ENCODE data around the gene SND1.

Gene SND1

GRCh38 chr7:127932496-127932895 is 280.5 kb downstream of the SND1 start:
- no peak for DNase-seq (ENCODE audit: low read depth in 3 of 3)

DNA sequence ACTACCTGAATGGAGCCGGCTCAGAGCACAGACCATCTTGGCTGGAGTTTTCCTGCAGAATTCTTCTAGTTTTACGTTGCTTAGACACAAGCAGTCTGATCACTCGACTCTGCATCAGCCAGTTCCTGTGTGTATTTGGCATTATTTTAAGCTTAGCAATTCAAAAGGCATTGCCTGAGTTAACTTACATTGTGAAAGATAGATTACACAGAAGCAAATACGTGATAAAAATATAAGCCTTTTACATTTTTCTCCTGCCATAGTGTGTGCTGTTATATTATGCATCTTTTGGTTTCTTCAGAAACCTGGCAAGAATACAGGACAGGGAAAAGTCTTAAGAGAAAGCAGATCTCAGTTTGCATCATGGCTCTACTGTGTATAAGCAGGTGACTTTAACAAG is 281.2 kb downstream of the SND1 start:
- DNase-seq (ENCODE audit: low read depth in 3 of 3): no peak

GRCh38 chr7:127934711-127935110 is 282.7 kb downstream of the SND1 start:
- no peak for DNase-seq (ENCODE audit: low read depth in 3 of 3)

DNA sequence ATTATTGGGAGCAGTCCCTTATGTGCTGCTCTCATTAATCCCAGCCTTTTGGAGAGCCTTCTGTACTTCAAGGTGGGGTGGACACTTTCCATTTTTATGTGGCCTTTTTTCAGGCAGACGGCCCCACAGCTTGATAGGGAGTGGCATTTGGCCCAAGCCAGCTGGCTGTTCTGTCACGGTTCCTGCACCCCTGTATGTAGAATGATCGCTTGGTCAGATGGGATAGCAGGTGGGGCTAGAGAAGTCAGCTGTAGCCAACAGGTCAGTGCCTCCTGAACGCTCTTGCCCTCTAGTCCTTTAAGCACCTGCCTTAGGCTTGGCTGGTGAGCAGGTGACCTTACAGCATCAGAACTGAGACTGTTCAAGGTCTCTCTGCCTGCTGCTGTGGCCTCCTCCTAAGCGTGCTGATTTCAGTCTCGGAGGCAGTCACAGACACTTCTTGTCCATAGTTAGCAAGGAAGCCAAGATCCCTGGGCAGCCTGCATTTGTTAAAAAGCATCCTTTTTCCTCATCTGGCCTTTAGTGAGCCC is 283.9 kb downstream of the SND1 start:
- DNase-seq (ENCODE audit: low read depth in 3 of 3): no peak

DNA sequence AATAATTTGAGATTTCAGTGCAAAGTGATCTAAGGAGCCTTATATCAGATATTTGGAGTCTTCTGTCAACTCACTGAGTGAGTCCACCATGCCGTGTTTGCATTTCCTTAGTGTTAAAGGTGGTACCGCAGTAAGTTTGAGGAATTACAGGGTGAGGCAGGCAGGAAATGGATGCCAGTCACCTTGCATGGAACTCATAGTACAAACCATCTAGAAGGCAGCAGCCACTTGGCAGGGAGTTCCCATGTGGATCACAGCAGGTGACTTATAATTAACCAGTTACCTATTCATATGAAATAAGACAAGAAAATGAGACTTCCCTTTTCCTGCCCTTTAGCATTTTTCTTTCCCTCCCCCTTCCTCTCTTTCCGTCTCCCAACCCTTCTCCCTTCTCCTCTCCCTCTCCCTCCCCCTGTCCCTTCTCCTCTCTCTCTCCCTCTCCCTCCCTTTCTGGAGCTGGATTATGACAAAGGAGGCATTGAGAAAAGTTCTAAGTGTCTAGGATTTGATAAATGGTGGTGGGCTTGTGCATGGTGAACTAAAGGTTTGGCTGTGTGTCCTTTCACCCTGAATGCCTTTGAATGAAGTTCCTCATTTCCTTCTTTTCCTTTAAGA is 285.2 kb downstream of the SND1 start:
- DNase-seq (ENCODE audit: low read depth in 3 of 3): no peak

DNA sequence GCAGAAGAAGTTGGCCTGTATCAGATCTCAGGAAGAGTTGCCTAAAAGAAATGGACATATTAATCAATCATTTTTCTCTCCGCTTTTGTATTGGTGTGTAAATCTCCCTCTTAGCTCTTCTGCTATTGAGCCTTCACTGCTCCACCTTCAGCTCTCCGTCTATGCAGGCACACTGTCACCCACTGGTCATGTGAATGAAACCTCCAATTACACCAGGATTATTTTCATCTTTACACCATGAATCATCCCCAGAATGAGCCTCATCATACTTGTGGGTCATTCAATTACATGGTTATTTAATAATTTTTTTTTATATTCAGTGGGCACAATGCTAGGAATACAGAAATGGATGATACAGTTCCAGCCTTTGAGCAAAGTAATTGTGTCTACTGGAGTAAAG is 286.6 kb downstream of the SND1 start:
- no peak for DNase-seq (ENCODE audit: low read depth in 3 of 3)

DNA sequence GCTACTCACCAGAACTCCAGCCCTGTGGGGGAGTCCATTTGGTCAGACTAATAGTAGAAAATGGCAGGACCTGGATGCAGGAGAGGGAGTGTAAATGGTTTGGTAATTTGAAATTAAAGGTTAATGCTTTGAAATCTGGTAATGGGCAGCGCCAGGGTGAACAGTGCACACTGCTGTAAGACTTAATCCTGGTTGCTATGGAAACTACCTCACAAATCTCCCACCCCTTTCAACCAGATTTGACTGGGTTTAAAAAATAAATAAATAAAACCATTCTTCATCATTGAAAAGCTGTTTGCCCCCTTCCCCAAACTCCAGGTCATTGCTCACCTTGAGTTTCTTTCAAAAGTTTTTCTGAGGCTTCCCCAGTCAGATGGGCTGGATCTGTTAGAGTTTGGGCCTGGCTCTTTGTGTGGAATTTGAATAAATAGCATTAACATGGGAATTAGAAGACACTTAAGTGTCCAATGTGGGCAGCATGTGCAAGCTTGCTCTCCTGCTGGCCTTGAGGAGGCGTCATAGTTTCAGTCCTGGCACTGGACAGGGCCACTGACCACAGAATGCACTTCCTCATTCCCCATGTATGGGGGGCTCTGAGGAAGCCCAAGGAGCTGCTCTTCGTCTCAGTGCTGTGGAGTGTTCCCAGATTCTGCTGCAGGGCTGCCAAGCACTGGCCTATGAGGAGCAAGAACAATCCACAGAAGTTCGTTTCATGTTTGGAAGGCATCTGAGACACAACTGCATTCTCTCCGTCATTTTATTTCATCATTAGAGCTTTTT is 288.6 kb downstream of the SND1 start:
- no peak for DNase-seq (ENCODE audit: low read depth in 3 of 3)

- DNase-seq (ENCODE audit: low read depth in 3 of 3): no peak
Measured at GRCh38 chr7:127941476-127942210, 289.6 kb downstream of the SND1 start.

- no peak for DNase-seq (ENCODE audit: low read depth in 3 of 3)
Measured at GRCh38 chr7:127943541-127944521, 291.8 kb downstream of the SND1 start.

- no peak for DNase-seq (ENCODE audit: low read depth in 3 of 3)
Measured at GRCh38 chr7:127946111-127946510, 294.1 kb downstream of the SND1 start.

DNA sequence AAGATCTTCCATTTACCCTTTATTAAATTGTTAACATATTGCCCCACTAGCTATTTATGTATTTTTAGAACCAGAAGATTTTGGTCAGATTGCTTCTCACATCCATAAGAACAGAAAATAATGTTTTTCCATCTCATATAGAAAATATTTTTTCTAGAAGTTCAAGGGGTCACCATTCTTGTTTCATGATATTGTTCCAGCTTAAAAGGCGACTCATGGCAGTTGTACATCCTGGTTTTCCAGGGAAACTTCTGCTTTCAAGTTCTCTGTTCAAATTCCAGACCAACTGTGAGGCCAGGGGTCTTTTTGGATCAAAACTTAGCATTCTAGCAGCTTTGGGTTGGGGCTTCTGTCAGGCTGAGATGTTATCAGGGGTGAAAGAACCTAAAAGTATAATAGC is 294.9 kb downstream of the SND1 start:
- no peak for DNase-seq (ENCODE audit: low read depth in 3 of 3)

GRCh38 chr7:127948312-127948711 is 296.3 kb downstream of the SND1 start:
- DNase-seq (ENCODE audit: low read depth in 3 of 3): no peak

DNA sequence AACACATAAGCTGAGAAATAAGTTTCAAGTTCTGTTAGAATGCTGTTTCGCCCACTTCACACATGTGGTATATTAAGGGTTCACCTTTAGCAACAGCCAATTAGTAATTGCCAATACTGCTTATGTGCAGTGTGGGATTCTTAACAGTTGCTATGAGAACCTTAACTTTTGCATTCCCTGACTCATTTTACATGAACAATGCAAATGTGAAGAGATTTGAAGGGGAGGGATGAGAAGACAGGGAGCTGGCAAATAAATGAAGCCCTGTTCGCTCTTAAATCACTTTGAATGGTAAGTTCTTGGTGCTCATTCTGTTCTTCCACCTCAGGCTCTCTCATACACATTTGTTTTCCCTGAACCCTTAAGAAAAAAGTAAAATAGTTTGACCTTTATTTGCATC is 296.9 kb downstream of the SND1 start:
- no peak for DNase-seq (ENCODE audit: low read depth in 3 of 3)

DNA sequence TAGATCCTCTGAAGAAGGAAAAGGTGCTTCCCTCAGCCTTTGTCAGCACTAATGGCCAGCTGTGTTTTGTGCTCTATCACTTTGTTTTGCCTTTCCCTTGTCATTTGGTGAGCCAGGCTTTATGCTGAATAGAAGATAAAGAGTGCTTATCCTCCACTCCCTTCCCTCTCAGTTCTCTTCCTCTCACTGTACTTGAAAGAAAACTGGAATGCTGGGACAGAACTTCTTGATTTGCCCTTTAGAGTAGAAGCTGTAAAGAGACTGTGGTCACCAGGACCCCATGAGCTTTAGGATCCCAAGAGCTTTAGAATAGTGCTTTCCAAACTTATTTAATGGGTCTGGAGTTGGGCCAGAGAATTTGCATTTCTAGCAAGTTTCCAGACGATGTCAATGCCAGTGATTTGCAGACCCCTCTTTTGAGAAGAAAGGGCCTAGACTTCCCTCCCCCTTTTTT is 297.8 kb downstream of the SND1 start:
- no peak for DNase-seq (ENCODE audit: low read depth in 3 of 3)

DNA sequence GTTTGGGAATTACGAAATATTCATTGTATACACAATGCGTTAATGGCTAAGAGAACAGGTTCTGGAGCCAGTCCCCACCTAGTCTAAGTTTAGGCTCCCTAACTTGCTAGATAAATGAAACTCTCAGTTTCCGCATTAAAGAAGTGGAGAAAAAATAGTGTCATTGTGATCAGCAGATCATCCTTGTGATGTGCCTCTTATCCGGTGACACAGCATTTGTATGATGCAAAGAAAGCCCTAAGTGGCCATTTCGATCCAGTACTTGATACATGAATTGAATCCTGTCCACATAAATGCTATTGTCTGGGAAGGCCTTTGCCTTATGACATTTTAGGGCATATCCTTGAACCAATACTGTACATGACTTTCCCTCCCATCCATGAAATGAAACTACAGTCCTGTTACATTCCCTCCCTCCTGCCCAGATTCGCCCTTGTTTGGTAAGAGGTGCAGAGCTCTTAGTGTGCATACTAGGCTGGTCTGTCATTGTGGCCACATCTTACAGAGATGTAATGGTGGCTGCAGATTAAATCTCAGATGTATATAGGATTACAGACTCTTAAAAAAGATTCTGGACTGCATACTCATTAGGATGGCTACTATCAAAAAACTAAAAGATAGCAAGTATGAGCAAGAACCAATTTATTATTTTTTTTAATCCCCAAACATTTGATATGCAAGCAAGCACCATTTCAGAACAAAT is 298.4 kb downstream of the SND1 start:
- no peak for DNase-seq (ENCODE audit: low read depth in 3 of 3)

GRCh38 chr7:127953423-127954356 is 301.7 kb downstream of the SND1 start:
- no peak for DNase-seq (ENCODE audit: low read depth in 3 of 3)

DNA sequence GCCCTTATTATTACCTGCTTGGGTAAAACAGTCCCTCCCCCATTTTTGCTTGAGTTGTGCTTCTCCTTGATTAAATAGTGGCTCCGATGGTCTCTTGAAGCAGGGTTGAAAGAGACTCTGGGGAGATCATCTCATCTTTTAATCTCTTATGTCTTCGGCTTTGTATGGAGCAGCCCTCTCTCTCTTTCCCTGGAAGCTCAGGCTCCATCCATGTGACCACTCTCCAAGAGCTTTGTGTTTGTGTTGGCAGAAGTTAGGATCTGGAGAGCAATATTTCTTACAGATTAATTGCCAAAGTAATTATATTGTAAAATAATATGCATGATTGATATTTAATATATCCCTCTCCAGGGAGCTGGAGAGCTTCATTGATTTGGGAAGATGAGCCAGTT is 302.4 kb downstream of the SND1 start:
- no peak for DNase-seq (ENCODE audit: low read depth in 3 of 3)

DNA sequence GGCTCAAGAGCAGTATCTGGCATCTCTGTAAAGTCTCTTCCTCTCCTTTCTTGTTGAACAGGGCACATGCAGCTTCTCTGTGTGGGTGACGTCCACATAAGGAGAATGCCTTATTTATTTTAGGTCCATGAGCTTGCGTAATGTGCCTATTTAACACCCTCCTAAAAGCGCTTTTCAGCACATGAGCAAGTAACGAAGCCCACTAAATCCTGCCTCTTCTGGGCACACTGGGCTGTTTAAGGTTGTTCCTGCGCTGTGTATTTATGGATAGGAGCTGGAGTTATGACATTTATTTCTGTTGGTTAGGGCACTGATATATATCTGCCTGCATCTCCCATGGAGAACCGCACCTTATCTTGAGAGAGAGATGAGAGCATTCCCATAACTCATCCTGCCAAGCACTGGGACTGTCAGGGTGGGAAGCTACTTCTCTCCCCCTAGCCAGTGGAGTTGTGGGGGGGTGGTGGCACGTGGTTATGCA is 303.1 kb downstream of the SND1 start:
- DNase-seq (ENCODE audit: low read depth in 3 of 3): no peak

- DNase-seq (ENCODE audit: low read depth in 3 of 3): no peak
Measured at GRCh38 chr7:127957886-127958285, 305.9 kb downstream of the SND1 start.
